ENCODE data around the gene TBC1D22A. TPM values are rescaled to one million over a fixed set of nuclear protein-coding genes. Genes with fewer than 3 reads are reported as not detected.

The TBC1D22A gene
- total RNA-seq, 2 experiments from 2014 or later = 22.3 to 43.9 TPM

DNA sequence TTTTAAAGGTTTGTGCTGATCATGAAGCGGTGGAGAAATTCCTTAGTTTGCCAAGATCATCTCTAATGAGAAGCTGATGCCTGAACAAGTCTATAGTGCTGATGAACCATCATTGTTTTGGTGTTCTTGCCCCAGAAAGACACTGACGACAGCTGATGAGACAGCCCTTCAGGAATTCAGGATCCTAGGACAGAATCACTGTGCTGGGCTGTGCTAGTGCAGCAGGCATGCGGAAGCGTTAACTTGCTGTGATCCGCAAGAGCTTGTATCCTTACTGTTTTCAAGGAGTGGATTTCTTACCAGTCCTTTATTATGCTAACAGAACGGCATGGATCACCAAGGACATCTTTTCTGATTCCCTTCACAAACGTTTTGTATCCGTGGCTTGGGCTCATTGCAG is 104.1 kb downstream of the TBC1D22A start:
- H3K36me3 ChIP-seq (ENCODE audit: insufficient read depth, low read length) = no peaks in the 10 kb centered on the region; the same call in 1 of the 2 replicates
- no peak for TF ChIP-seq EZH2phosphoT487 (IDR thresholded peaks at IDR 0.05; ENCODE audit: borderline replicate concordance, low read depth, low read length)
- TF ChIP-seq, protein P1, sequence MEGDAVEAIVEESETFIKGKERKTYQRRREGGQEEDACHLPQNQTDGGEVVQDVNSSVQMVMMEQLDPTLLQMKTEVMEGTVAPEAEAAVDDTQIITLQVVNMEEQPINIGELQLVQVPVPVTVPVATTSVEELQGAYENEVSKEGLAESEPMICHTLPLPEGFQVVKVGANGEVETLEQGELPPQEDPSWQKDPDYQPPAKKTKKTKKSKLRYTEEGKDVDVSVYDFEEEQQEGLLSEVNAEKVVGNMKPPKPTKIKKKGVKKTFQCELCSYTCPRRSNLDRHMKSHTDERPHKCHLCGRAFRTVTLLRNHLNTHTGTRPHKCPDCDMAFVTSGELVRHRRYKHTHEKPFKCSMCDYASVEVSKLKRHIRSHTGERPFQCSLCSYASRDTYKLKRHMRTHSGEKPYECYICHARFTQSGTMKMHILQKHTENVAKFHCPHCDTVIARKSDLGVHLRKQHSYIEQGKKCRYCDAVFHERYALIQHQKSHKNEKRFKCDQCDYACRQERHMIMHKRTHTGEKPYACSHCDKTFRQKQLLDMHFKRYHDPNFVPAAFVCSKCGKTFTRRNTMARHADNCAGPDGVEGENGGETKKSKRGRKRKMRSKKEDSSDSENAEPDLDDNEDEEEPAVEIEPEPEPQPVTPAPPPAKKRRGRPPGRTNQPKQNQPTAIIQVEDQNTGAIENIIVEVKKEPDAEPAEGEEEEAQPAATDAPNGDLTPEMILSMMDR (conservative IDR thresholded peaks at IDR 0.05; ENCODE audit: low read length) = no peak
- H3K4me3 ChIP-seq (ENCODE audit: low read depth, low read length, poor library complexity, severe bottlenecking) = no peak overlapping the region
- POLR2A ChIA-PET = no interaction called here
- no peak overlapping the region for H3K27ac ChIP-seq (ENCODE audit: low read depth, low read length, poor library complexity, severe bottlenecking)
- no peaks in the 10 kb centered on the region for H3K79me2 ChIP-seq (ENCODE audit: insufficient read depth, low read depth, low read length)
- intact Hi-C loops (cut with micrococcal nuclease; ENCODE audit: unreplicated experiment) = no loop called here
- no peaks in the 10 kb centered on the region for H3K9me2 ChIP-seq (ENCODE audit: insufficient read depth, low read length)
- DNase-seq (ENCODE audit: low spot score) = no peak
- BruUV-seq (replicated peaks) = no TSS peak
- H3K9me3 ChIP-seq (ENCODE audit: low read length) = no peaks in the 10 kb centered on the region
- peaks cover 6% of the 10 kb centered on the region; the same call in 1 of the 2 replicates for H4K20me1 ChIP-seq (ENCODE audit: insufficient read depth, low read length)
- CTCF ChIA-PET (ENCODE audit: unreplicated experiment) = no interaction called here
- no peak overlapping the region for H3K4me2 ChIP-seq (ENCODE audit: low read length)
- no peak overlapping the region for H2AFZ ChIP-seq (ENCODE audit: low read length)
- no peaks in the 10 kb centered on the region for H3K4me1 ChIP-seq (ENCODE audit: insufficient read depth, low read length, poor library complexity, severe bottlenecking)

DNA sequence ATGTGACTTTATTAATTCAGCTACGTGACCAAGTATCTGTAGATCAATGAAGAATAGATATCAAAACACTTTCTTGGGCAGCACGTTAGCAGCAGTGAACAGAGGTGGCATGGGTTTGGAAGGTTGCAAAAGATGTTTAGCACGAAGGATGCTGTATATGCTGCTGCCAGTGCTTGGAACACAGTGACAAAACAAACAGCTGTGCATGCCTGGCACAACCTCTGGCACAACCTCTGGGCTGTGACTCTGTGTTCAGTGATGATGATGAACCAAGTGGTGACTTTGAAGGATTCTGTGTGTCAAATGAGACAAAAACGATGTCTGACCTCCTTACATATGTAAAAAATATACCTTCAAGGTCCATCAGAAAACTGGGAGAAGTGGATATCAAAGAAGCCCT is 104.7 kb downstream of the TBC1D22A start:
- H3K9me3 ChIP-seq (ENCODE audit: low read length) = no peaks in the 10 kb centered on the region
- TF ChIP-seq, protein P1 (conservative IDR thresholded peaks at IDR 0.05; ENCODE audit: low read length) = no peak
- TF ChIP-seq EZH2phosphoT487 (IDR thresholded peaks at IDR 0.05; ENCODE audit: borderline replicate concordance, low read depth, low read length) = no peak
- no peaks in the 10 kb centered on the region for H3K79me2 ChIP-seq (ENCODE audit: insufficient read depth, low read depth, low read length)
- no peak overlapping the region for H3K27ac ChIP-seq (ENCODE audit: low read depth, low read length, poor library complexity, severe bottlenecking)
- no peak overlapping the region for H3K4me3 ChIP-seq (ENCODE audit: low read depth, low read length, poor library complexity, severe bottlenecking)
- H4K20me1 ChIP-seq (ENCODE audit: insufficient read depth, low read length) = peaks cover 6% of the 10 kb centered on the region; the same call in 1 of the 2 replicates
- ChIA-PET CTCF (ENCODE audit: unreplicated experiment) (no interaction called here), POLR2A (no interaction called here)
- no peaks in the 10 kb centered on the region; the same call in 1 of the 2 replicates for H3K36me3 ChIP-seq (ENCODE audit: insufficient read depth, low read length)
- H3K9me2 ChIP-seq (ENCODE audit: insufficient read depth, low read length) = no peaks in the 10 kb centered on the region
- no TSS peak for BruUV-seq (replicated peaks)
- DNase-seq (ENCODE audit: low spot score) = no peak
- H3K4me1 ChIP-seq (ENCODE audit: insufficient read depth, low read length, poor library complexity, severe bottlenecking) = no peaks in the 10 kb centered on the region
- intact Hi-C loops (cut with micrococcal nuclease; ENCODE audit: unreplicated experiment) = no loop called here
- H2AFZ ChIP-seq (ENCODE audit: low read length) = no peak overlapping the region
- H3K4me2 ChIP-seq (ENCODE audit: low read length) = no peak overlapping the region

DNA sequence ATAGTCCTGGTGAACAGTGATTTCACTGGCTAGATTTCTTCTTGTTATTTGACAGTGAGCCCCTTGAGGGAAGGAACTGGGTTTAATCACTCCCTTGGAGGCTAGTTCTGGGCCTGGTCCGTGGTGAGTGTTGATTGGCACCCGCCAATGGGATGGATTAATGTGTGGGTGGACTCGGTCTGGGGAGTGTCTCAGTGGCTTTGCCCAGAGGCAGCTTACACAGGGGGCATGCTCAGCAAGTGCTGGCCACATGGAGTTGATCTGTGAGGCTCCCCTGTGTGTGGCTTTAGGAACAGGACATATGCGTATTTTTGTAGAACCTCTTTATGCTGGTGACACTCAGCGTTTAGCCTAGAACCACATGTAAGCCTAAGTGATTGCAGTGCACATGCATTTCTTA is 106.9 kb downstream of the TBC1D22A start:
- Histone ChIP-seq H3K9me2 (ENCODE audit: insufficient read depth, low read length) (no peaks in the 10 kb centered on the region), H3K27ac (ENCODE audit: low read depth, low read length, poor library complexity, severe bottlenecking) (no peak overlapping the region), H3K79me2 (ENCODE audit: insufficient read depth, low read depth, low read length) (no peaks in the 10 kb centered on the region), H3K4me2 (ENCODE audit: low read length) (no peak overlapping the region), H3K36me3 (ENCODE audit: insufficient read depth, low read length) (no peaks in the 10 kb centered on the region; the same call in 1 of the 2 replicates), H4K20me1 (ENCODE audit: insufficient read depth, low read length) (peaks cover 6% of the 10 kb centered on the region; the same call in 1 of the 2 replicates), H3K4me3 (ENCODE audit: low read depth, low read length, poor library complexity, severe bottlenecking) (no peak overlapping the region), H2AFZ (ENCODE audit: low read length) (no peak overlapping the region), H3K4me1 (ENCODE audit: insufficient read depth, low read length, poor library complexity, severe bottlenecking) (no peaks in the 10 kb centered on the region), H3K9me3 (ENCODE audit: low read length) (no peaks in the 10 kb centered on the region)
- no peak for DNase-seq (ENCODE audit: low spot score)
- intact Hi-C loops (cut with micrococcal nuclease; ENCODE audit: unreplicated experiment) = no loop called here
- ChIA-PET CTCF (ENCODE audit: unreplicated experiment) (no interaction called here), POLR2A (no interaction called here)
- no TSS peak for BruUV-seq (replicated peaks)
- no peak for TF ChIP-seq EZH2phosphoT487 (IDR thresholded peaks at IDR 0.05; ENCODE audit: borderline replicate concordance, low read depth, low read length)
- TF ChIP-seq, protein P1 (conservative IDR thresholded peaks at IDR 0.05; ENCODE audit: low read length) = no peak

Measured in OCI-LY7 (cell line).